SK-N-MC (cell line): Measurements from ENCODE around the gene FRMPD2.
A peak's percentile ranks its signal among the peaks of the same experiment; 100 is the strongest.

Source experiments
- DNase-seq: peaks from one replicate; pipeline ENCODE4 v3.0.0-alpha.2; 2011; ENCODE audit warnings: low read depth, low spot score
- H3K27ac ChIP-seq: fragments of 200-600 bp; sonication (generic); 2 replicates; pipeline ENCODE4 v1.5.1; 2016; ENCODE audit warnings: mixed run types
- H3K36me3 ChIP-seq: fragments of 200-600 bp; sonication (generic); 2 replicates; pipeline ENCODE4 v1.6.1; 2017; ENCODE audit warnings: antibody characterized with exemption, low read length, mixed read lengths; ENCODE audit not compliant: insufficient read depth
- H3K4me3 ChIP-seq: fragments of 200-600 bp; sonication (generic); 2 replicates; pipeline ENCODE4 v1.5.1; 2016
- H3K9ac ChIP-seq: fragments of 200-600 bp; sonication (generic); 2 replicates; pipeline ENCODE4 v1.8.0; 2017; ENCODE audit warnings: mixed run types, mixed read lengths; ENCODE audit not compliant: insufficient read length
- H3K9me3 ChIP-seq: fragments of 200-600 bp; sonication (generic); 2 replicates; pipeline ENCODE4 v1.6.1; 2017; ENCODE audit warnings: low read depth, mild to moderate bottlenecking, antibody characterized with exemption, low read length, moderate library complexity, mixed read lengths
- EZH2 ChIP-seq: fragments of 200-600 bp; sonication (generic); IDR thresholded peaks from one replicate; pipeline ENCODE4 v1.6.1; 2017; ENCODE audit warnings: antibody characterized with exemption
- FOXP2 ChIP-seq: optimal IDR thresholded peaks from 2 replicates; pipeline ENCODE3; 2011; ENCODE audit warnings: mild to moderate bottlenecking, moderate library complexity; ENCODE audit not compliant: insufficient read depth; ENCODE audit errors: extremely low read length, control extremely low read depth
- POLR2AphosphoS5 ChIP-seq: IDR thresholded peaks from 2 replicates; pipeline ENCODE4 v1.6.1; 2012; ENCODE audit warnings: mild to moderate bottlenecking, low read depth, low read length, borderline replicate concordance

Gene FRMPD2

DNA sequence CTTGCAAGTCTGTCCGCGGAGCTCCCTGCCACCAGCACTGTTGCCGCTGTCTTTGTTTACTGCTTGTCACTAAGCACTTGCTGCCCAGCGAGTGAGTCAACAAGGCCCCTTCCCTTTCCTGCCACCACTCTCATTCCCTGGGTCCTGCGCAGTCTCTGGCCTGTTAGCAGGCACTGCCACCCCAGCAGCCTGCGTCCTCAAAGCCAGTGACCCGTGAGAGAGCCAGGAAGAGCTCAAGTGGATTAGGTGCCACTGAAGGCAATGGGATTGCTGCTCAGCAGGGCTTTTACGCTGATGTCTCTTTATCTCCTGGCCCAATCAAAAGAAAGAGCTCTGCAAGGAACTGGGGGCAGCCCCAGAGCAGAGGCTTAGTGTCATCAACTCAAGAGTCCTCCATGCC lies at the start of gene FRMPD2:
TSS of gene FRMPD2 (minus strand) at position 61 of the 400 bp plus-strand sequence. CDS start 129 bp downstream, outside the sequence.
- no peak for TF ChIP-seq POLR2AphosphoS5
- TF ChIP-seq FOXP2 = no peak
- TF ChIP-seq EZH2 = no peak
- no peak within 1 kb of the TSS for H3K27ac ChIP-seq
- no peak within 1 kb of the TSS for H3K9ac ChIP-seq
- H3K4me3 ChIP-seq = no peak within 1 kb of the TSS
- H3K36me3 ChIP-seq = no peaks in the 10 kb centered on the region
- no peak for DNase-seq
- H3K9me3 ChIP-seq = no peaks in the 10 kb centered on the region

GRCh38 chr10:48322017-48322416 lies 47.5 kb upstream of the FRMPD2 start:
- H3K9me3 ChIP-seq = no peaks in the 10 kb centered on the region
- H3K4me3 ChIP-seq = no peak overlapping the region
- no peak for TF ChIP-seq FOXP2
- TF ChIP-seq POLR2AphosphoS5 = no peak
- no peak for TF ChIP-seq EZH2
- no peaks in the 10 kb centered on the region for H3K36me3 ChIP-seq
- no peak overlapping the region for H3K27ac ChIP-seq
- DNase-seq = no peak
- H3K9ac ChIP-seq = no peak overlapping the region

GRCh38 chr10:48317321-48317990 lies 43.0 kb upstream of the FRMPD2 start:
- no peaks in the 10 kb centered on the region for H3K36me3 ChIP-seq
- DNase-seq = no peak
- no peaks in the 10 kb centered on the region for H3K9me3 ChIP-seq
- H3K27ac ChIP-seq = no peak overlapping the region
- H3K4me3 ChIP-seq = no peak overlapping the region
- H3K9ac ChIP-seq = no peak overlapping the region
- no peak for TF ChIP-seq EZH2
- TF ChIP-seq POLR2AphosphoS5 = no peak
- TF ChIP-seq FOXP2 = no peak

- Histone ChIP-seq H3K27ac (no peak overlapping the region), H3K9me3 (no peaks in the 10 kb centered on the region), H3K4me3 (no peak overlapping the region), H3K9ac (no peak overlapping the region), H3K36me3 (no peaks in the 10 kb centered on the region)
- DNase-seq = no peak
- TF ChIP-seq EZH2 = no peak
- TF ChIP-seq FOXP2 = no peak
- no peak for TF ChIP-seq POLR2AphosphoS5
Measured at GRCh38 chr10:48316236-48316635, 41.7 kb upstream of the FRMPD2 start.

- H3K9me3 ChIP-seq = no peaks in the 10 kb centered on the region
- no peaks in the 10 kb centered on the region for H3K36me3 ChIP-seq
- no peak overlapping the region for H3K27ac ChIP-seq
- no peak overlapping the region for H3K9ac ChIP-seq
- no peak for DNase-seq
- no peak overlapping the region for H3K4me3 ChIP-seq
- TF ChIP-seq EZH2 (no peak), POLR2AphosphoS5 (no peak), FOXP2 (no peak)
Measured at GRCh38 chr10:48314107-48314506, 39.6 kb upstream of the FRMPD2 start.

DNA sequence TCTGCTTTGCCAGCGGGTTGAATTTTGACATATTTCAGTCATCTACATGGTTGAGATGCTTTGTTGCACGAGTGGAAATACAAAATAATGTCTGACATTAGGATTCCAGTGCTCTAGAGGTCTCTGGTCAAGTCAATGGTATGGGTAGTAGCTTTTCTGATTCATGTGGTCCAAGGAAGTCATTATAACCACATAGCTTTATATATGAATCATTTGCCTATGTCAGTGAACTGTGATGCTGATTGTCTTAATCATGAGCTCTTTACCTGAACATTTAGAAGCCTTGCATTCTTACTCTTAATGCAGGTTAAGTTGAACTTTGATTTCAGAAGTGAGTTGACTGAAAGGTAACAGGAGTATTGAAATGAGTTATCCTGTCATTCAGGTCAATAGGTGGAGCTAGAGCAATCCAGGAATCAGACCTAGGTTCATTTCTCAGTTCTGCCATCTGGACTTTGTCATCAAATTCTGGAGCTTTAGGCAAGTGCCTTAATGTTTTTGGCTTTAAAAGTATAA lies 35.3 kb upstream of the FRMPD2 start:
- DNase-seq = no peak
- H3K9me3 ChIP-seq = no peaks in the 10 kb centered on the region
- TF ChIP-seq EZH2 (no peak), FOXP2 (no peak), POLR2AphosphoS5 (no peak)
- no peaks in the 10 kb centered on the region for H3K36me3 ChIP-seq
- no peak overlapping the region for H3K4me3 ChIP-seq
- no peak overlapping the region for H3K9ac ChIP-seq
- no peak overlapping the region for H3K27ac ChIP-seq

DNA sequence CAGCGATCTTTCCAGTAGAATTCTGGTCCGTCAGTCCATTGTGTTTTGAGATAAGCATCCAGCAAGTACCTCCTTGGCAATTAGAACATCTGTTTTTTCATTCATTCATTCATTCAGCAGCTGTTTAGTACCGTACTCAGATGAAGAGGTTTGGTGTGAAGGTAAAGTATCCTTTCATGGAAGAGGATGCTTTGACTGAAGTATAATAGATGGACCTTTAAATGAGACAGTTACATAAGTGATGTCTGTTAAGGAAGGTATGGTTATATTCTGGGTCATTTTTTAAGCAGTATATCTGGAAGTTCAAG lies 33.2 kb upstream of the FRMPD2 start:
- Histone ChIP-seq H3K9me3 (no peaks in the 10 kb centered on the region), H3K27ac (no peak overlapping the region), H3K4me3 (peak overlapping the region; percentile 79), H3K36me3 (no peaks in the 10 kb centered on the region), H3K9ac (peak overlapping the region; percentile 79)
- TF ChIP-seq EZH2 (no peak), POLR2AphosphoS5 (no peak), FOXP2 (no peak)
- DNase-seq = no peak

DNA sequence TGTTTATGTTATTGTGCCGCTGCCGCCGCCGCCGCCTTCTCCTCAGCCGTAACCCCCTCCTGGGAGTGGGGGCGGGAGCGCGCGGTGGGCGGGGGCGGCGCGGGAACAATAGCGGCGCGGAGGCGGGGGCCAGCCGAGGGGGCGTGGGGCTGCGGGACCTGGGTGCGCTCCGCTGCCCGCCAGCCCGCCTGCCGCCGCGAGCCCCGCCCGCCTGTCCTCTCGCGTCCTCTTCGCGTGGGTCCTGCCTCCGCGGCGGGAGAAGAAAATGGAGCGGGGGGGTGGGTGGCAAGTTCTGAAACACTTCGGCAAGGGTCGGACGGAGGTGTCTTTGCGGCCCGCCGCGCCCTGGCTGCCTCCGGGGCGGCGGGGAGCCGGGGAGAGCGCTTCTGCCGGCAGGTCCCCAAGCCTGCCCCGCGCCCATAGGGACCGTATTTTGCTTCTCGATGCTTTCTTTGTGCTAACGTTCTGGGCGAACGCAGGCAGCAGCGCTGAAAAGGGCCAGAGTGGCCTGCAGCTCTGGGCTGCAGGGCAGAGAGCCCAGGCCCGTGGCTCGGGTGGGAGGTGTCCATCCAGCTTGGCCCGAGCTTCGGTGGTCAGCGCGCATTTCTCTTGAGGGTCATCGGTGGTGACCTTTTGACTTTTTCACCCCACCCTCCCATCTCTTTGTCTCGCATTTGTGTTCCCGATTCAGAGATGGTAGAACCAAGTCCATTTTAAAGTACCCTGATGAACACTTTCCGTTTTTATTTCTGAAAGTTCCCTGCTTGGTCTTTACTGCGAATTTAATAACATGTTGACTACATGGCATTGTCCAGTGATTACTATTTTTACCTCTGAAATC lies 32.6 kb upstream of the FRMPD2 start:
- no peak for DNase-seq
- Histone ChIP-seq H3K4me3 (peak overlapping the region; percentile 79), H3K36me3 (no peaks in the 10 kb centered on the region), H3K27ac (no peak overlapping the region), H3K9me3 (no peaks in the 10 kb centered on the region), H3K9ac (peak overlapping the region; percentile 79)
- TF ChIP-seq EZH2 = no peak
- TF ChIP-seq POLR2AphosphoS5 = no peak
- no peak for TF ChIP-seq FOXP2
